ENCODE results near the gene CUL4A.

DNA sequence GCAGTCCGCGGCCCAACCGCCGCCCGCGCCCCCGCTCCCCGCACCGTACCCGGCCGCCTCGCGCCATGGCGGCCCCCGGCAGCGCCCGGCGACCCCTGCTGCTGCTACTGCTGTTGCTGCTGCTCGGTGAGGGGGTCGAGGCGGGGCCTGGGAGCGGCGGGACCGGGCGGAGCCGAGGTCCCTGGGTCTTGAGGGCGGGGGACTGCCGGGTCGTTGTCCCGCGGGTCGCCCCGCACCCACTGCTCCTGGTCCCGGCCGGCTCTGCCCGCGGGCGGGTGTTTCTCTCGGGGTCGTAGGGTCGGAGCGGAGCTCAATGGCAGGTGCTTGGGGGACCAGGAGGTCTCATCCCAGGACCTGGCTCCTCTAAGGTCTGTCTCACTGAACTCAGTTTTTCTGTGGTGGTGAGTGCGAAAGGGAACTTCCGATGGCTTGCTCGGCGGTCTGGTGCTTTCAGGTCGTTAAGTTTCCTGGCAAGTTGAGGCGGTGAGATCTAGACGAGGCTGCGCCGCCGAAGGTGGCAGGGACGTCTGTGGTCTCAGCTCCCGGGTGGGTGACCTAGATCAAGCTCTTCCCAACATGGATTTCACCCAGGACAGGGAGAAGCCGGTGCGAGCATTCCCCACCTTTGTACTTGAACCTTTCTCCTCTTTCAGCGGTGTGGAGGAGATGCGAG is 88.1 kb downstream of the CUL4A start:
- no peak for TF ChIP-seq CTCF (conservative IDR thresholded peaks at IDR 0.05)
- no peak for TF ChIP-seq ZFX (IDR thresholded peaks at IDR 0.05)
